Neural progenitor cell (in vitro differentiated cells): ENCODE data around the gene MT1X. TPM values are rescaled to one million over a fixed set of nuclear protein-coding genes. Genes with fewer than 3 reads are reported as not detected.
A peak's percentile ranks its signal among the peaks of the same experiment; 100 is the strongest.

ENCODE experiments used
- DNase-seq: peaks from one replicate; pipeline ENCODE4 v3.0.0-alpha.2; 2016; ENCODE audit warnings: low spot score
- H2AFZ ChIP-seq: fragments of 200-600 bp; sonication (generic); replicated peaks from 2 replicates; pipeline ENCODE4 v1.6.1; 2016; ENCODE audit warnings: antibody characterized with exemption
- H3F3A ChIP-seq: fragments of 200-600 bp; sonication (generic); 2 replicates; pipeline ENCODE4 v1.6.1; 2016; ENCODE audit warnings: antibody characterized with exemption, low read depth
- H3K27ac ChIP-seq: fragments of 200-600 bp; sonication (generic); 2 replicates; pipeline ENCODE4 v1.5.1; 2016; ENCODE audit warnings: mild to moderate bottlenecking
- H3K27me3 ChIP-seq: fragments of 200-600 bp; sonication (generic); 2 replicates; pipeline ENCODE4 v1.6.1; 2016; ENCODE audit warnings: mild to moderate bottlenecking, moderate library complexity
- H3K36me3 ChIP-seq: fragments of 200-600 bp; sonication (generic); 2 replicates; pipeline ENCODE4 v1.5.1; 2016
- H3K4me1 ChIP-seq: fragments of 200-600 bp; sonication (generic); 2 replicates; pipeline ENCODE4 v1.6.1; 2016; ENCODE audit warnings: mixed run types
- H3K4me2 ChIP-seq: fragments of 200-600 bp; sonication (generic); 2 replicates; pipeline ENCODE4 v1.6.1; 2016
- H3K4me3 ChIP-seq: fragments of 200-600 bp; sonication (generic); 2 replicates; pipeline ENCODE4 v1.5.1; 2016
- H3K79me2 ChIP-seq: fragments of 200-600 bp; sonication (generic); 2 replicates; pipeline ENCODE4 v1.6.1; 2016; ENCODE audit warnings: low read depth
- H3K9ac ChIP-seq: fragments of 200-600 bp; sonication (generic); 2 replicates; pipeline ENCODE4 v1.6.1; 2016
- H3K9me3 ChIP-seq: fragments of 200-600 bp; sonication (generic); 2 replicates; pipeline ENCODE4 v1.5.1; 2016; ENCODE audit warnings: low read depth
- H4K20me1 ChIP-seq: fragments of 200-600 bp; sonication (generic); 2 replicates; pipeline ENCODE4 v1.6.1; 2016; ENCODE audit warnings: low read depth
- H3K27ac Mint-ChIP-seq: 3 replicates; pipeline ENCODE4 v1.8.0; 2021; ENCODE audit warnings: mixed read lengths
- H3K27me3 Mint-ChIP-seq: 2 replicates; pipeline ENCODE4 v1.8.0; 2022; ENCODE audit warnings: low read depth, mild to moderate bottlenecking, inconsistent platforms, moderate library complexity, mixed read lengths; ENCODE audit not compliant: insufficient read depth
- H3K36me3 Mint-ChIP-seq: 3 replicates; pipeline ENCODE4 v1.8.0; 2021; ENCODE audit warnings: mixed read lengths
- H3K4me1 Mint-ChIP-seq: 3 replicates; pipeline ENCODE4 v1.8.0; 2021; ENCODE audit warnings: mixed read lengths
- H3K4me3 Mint-ChIP-seq: 3 replicates; pipeline ENCODE4 v1.8.0; 2021; ENCODE audit warnings: mild to moderate bottlenecking, moderate library complexity, mixed read lengths
- H3K9me3 Mint-ChIP-seq: 3 replicates; pipeline ENCODE4 v1.8.0; 2020; ENCODE audit warnings: mixed read lengths
- EZH2 ChIP-seq: fragments of 200-600 bp; sonication (generic); IDR thresholded peaks from 2 replicates; pipeline ENCODE4 v1.6.1; 2017; ENCODE audit warnings: antibody characterized with exemption, mild to moderate bottlenecking, moderate library complexity
- EZH2phosphoT487 ChIP-seq: fragments of 200-600 bp; sonication (generic); IDR thresholded peaks from 2 replicates; pipeline ENCODE4 v1.6.1; 2017; ENCODE audit warnings: antibody characterized with exemption
- total RNA-seq: library from RNA; depleted of rRNA; stranded (reverse); fragments of >200 nt; gene quantifications from 2 replicates; pipeline ENCODE4 v1.2.3, GENCODE V29; 2015; ENCODE audit warnings: low replicate concordance
- TF ChIP-seq, protein P1 (sequence below): fragments of 200-600 bp; sonication (generic); IDR thresholded peaks from 2 replicates; pipeline ENCODE4 v1.5.1; 2017; ENCODE audit warnings: antibody characterized with exemption, mild to moderate bottlenecking

MT1X gene
- total RNA-seq, 1 donor from 2014 or later: not detected

DNA sequence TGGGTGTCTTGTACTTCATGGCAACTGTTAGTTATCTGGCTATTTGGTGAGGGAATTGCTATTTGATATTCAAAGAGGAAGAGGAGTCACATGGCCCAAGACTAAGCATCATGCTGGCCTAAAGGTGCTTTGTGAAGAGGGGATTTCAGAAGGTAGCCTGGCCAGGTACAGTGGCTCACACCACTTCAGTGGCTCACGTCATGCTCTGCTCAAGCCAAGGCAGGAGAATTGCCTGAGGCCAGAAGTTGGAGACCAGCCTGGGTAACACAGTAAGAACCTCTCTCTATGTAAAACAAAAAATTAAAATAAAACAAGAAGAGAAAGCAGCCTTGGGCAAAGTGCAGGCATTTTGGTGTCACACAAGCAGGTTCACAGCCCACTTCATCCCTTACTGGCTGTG, 37.0 kb upstream of the MT1X start:
- Mint-ChIP-seq H3K36me3 (no peaks in the 10 kb centered on the region), H3K4me1 (peaks cover 5% of the 10 kb centered on the region), H3K9me3 (no peaks in the 10 kb centered on the region), H3K27ac (no peak overlapping the region), H3K27me3 (peaks cover 83% of the 10 kb centered on the region), H3K4me3 (no peak overlapping the region)
- no peak for DNase-seq
- no peak overlapping the region for H3K27ac ChIP-seq
- no peaks in the 10 kb centered on the region for H3K79me2 ChIP-seq
- H3K36me3 ChIP-seq: no peaks in the 10 kb centered on the region
- H3K4me2 ChIP-seq: no peak overlapping the region
- H3K4me3 ChIP-seq: no peak overlapping the region
- no peak overlapping the region for H2AFZ ChIP-seq
- H3K9ac ChIP-seq: no peak overlapping the region
- H3K4me1 ChIP-seq: no peaks in the 10 kb centered on the region
- TF ChIP-seq EZH2phosphoT487 (no peak), EZH2 (no peak)
- TF ChIP-seq, protein P1, sequence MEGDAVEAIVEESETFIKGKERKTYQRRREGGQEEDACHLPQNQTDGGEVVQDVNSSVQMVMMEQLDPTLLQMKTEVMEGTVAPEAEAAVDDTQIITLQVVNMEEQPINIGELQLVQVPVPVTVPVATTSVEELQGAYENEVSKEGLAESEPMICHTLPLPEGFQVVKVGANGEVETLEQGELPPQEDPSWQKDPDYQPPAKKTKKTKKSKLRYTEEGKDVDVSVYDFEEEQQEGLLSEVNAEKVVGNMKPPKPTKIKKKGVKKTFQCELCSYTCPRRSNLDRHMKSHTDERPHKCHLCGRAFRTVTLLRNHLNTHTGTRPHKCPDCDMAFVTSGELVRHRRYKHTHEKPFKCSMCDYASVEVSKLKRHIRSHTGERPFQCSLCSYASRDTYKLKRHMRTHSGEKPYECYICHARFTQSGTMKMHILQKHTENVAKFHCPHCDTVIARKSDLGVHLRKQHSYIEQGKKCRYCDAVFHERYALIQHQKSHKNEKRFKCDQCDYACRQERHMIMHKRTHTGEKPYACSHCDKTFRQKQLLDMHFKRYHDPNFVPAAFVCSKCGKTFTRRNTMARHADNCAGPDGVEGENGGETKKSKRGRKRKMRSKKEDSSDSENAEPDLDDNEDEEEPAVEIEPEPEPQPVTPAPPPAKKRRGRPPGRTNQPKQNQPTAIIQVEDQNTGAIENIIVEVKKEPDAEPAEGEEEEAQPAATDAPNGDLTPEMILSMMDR: no peak
- peaks cover 35% of the 10 kb centered on the region for H4K20me1 ChIP-seq
- H3K9me3 ChIP-seq: no peaks in the 10 kb centered on the region
- H3K27me3 ChIP-seq: peaks cover 100% of the 10 kb centered on the region
- H3F3A ChIP-seq: no peaks in the 10 kb centered on the region

DNA sequence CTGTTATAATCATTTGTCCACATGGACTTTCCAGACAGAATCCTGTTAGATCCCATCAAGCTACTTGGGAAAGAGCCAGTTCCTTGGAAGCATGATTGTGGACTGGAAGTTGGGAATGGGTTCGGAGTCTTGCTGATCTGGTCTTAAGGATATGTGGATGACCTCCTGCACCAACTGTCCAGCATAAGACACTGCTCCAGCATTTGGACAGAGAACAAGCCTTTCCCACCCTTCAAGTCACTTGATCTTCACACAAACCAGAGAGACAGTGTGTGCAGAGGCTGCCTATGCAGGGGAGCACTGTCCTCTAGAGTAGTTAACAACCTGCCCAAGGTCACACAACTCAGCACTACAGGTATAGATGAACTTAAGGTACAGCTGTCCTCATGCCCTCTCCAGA, 36.4 kb upstream of the MT1X start:
- H3K79me2 ChIP-seq: no peaks in the 10 kb centered on the region
- H2AFZ ChIP-seq: no peak overlapping the region
- H3K36me3 ChIP-seq: no peaks in the 10 kb centered on the region
- no peaks in the 10 kb centered on the region for H3K9me3 ChIP-seq
- Mint-ChIP-seq H3K9me3 (no peaks in the 10 kb centered on the region), H3K4me3 (no peak overlapping the region), H3K4me1 (peaks cover 3% of the 10 kb centered on the region), H3K27me3 (peaks cover 81% of the 10 kb centered on the region), H3K36me3 (no peaks in the 10 kb centered on the region), H3K27ac (no peak overlapping the region)
- H3K27me3 ChIP-seq: peaks cover 100% of the 10 kb centered on the region
- no peaks in the 10 kb centered on the region for H3F3A ChIP-seq
- no peak overlapping the region for H3K9ac ChIP-seq
- peaks cover 35% of the 10 kb centered on the region for H4K20me1 ChIP-seq
- no peaks in the 10 kb centered on the region for H3K4me1 ChIP-seq
- TF ChIP-seq EZH2phosphoT487 (no peak), EZH2 (no peak)
- TF ChIP-seq, protein P1: no peak
- no peak overlapping the region for H3K4me3 ChIP-seq
- no peak overlapping the region for H3K27ac ChIP-seq
- no peak for DNase-seq
- no peak overlapping the region for H3K4me2 ChIP-seq

DNA sequence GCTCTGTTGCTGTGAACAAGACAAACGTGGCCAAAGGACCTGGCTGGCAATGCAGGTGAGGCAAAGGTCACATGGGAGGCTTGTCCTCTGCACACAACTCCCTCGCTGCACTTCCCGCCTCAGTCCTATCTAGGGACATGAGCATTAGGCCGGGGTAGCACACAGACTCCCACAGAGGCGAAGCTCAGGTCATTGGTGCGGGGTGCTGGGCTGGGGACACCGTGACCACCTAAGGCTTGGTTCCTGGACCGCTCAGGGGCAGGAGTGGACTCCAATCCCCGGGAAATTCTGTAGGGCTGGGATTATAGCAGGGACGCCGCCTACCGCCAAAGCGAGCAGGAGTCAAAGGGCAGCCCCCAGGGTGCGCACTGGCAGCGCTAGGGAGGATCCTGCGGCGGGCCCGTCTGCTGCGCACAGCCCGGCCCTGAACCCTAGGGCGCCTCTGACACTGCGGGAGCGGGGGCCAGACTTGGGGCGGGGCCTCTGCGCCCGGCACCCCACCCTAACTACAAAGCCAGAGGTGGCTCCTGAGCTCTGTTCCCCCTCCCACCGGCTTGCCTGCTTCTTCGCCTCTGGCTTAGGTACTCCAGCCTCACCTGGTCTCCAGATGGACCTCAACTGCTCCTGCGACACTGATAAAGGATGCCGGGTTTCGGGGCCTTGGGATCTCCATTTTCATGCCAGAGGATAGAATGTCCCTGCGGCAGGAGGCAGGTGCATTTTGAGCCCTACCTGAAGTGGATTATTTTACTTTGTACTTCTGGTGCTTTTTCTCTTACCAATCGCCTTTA, 34.4 kb upstream of the MT1X start:
- peaks cover 71% of the 10 kb centered on the region for H3K27me3 Mint-ChIP-seq
- H2AFZ ChIP-seq: no peak overlapping the region
- H3K9ac ChIP-seq: no peak overlapping the region
- no peaks in the 10 kb centered on the region for H3K79me2 ChIP-seq
- H3K4me3 Mint-ChIP-seq: no peak overlapping the region
- no peaks in the 10 kb centered on the region for H3F3A ChIP-seq
- H3K27ac Mint-ChIP-seq: no peak overlapping the region
- peaks cover 3% of the 10 kb centered on the region for H3K4me1 Mint-ChIP-seq
- peaks cover 32% of the 10 kb centered on the region for H4K20me1 ChIP-seq
- no peaks in the 10 kb centered on the region for H3K4me1 ChIP-seq
- H3K27me3 ChIP-seq: peaks cover 100% of the 10 kb centered on the region
- no peaks in the 10 kb centered on the region for H3K9me3 ChIP-seq
- H3K4me2 ChIP-seq: no peak overlapping the region
- H3K9me3 Mint-ChIP-seq: no peaks in the 10 kb centered on the region
- no peaks in the 10 kb centered on the region for H3K36me3 ChIP-seq
- TF ChIP-seq EZH2phosphoT487 (peak; percentile 36), EZH2 (peak; percentile 87)
- TF ChIP-seq, protein P1: no peak
- DNase-seq: peak; percentile 47
- H3K4me3 ChIP-seq: no peak overlapping the region
- H3K36me3 Mint-ChIP-seq: no peaks in the 10 kb centered on the region
- H3K27ac ChIP-seq: no peak overlapping the region
